HG02870 (cell line): Measurements from ENCODE around the gene C16orf89.
"Not testable (repeated sequence)": the region's sequence is repeated elsewhere in the genome, so short reads cannot be mapped to it uniquely, and the experiment has no call there.

Experiments
- ATAC-seq: cut with Tn5 transposase; IDR thresholded peaks from one replicate; pipeline ENCODE4 v1.9.1; 2021; ENCODE audit warnings: mild to moderate bottlenecking, moderate library complexity; ENCODE audit not compliant: unreplicated experiment

The C16orf89 gene

DNA sequence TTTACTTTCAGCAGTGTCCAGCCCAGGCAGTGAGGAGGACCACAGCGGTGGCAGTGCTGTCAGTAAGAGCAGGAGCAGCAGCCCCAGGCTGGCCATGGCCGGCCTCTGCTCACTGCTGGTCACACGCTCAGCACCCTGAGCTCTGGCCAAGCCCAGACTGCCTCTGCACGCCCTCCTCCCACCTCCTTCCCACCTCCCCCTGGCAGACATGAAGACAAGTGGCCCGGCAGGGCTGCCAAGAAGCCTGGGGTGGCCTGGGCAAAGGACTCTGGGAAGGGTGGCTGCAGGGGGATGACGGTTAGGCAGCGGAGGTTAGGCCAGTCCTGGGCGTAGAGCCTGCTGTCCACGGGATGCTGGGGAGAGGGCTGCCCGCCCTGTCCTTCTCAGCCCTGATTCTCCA is at the start of gene C16orf89:
TSS of gene C16orf89 (minus strand) at position 144 of the 400 bp plus-strand sequence. CDS start at position 96, 48 bp downstream.
- no peak for ATAC-seq

DNA sequence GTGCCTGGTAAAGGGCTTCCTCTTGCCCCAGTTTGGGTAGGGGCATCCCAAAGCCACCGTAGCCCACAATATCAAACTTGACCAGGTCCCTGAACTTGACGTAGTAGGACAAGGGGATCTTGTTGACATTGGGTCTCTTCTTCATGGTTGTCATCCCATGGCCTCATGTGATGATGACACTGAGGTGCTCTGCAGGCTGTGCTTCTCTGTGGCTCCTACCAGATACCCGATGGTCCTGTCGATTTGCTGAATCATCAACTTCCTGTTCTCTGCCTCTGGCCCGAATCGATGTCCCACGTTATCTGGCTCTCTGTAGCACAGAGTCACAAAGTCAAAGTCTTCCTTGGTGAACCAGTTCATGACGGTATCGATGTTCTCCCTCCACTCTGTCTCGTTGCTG is 45.2 kb upstream of the C16orf89 start:
- not testable (repeated sequence) for ATAC-seq

DNA sequence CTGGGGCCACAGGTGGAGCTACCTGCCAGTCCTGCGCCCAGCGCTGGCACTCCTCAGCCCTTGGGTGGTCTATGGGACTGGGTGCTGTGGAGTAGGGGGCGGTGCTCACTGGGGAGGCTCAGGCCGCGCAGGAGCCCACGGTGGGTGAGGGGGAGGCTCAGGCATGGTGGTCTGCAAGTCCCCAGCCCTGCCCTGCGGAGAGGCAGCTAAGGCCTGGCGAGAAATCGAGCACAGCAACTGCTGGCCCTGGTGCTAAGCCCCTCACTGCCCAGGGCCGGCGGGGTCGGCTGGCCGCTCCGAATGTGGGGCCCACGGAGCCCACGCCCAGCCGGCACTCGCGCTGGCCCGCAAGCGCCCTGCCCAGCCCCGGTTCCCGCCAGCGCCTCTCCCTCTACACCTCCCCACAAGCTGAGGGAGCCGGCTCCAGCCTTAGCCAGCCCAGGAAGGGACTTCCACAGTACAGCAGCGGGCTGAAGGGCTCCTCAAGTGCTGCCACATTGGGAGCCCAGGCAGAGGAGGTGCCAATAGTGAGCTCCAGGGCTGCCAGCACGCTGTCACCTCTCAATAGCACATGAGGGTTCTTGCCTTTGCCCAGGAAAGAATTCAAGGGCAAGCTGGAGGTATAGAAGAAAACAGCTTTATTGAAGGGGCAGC is 42.9 kb upstream of the C16orf89 start:
- no peak for ATAC-seq

DNA sequence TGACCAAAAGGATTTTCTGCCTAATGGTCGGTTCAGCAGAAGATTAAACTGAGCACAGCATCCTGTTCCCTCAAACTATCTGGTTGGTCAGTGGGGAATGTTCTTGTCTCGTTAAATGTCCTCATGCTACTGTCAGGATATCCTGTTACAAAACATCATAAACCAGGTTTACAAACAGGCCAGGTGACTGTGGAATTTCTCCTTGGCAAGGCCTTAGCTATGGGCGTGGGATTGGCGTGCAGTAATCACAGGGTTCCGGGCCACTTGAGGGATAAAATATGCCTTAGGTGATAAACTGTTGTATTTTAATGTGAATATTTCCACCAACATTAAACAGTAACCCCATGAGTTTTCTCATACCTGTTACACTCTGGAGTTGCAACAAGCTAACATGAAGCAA is 39.3 kb upstream of the C16orf89 start:
- not testable (repeated sequence) for ATAC-seq

DNA sequence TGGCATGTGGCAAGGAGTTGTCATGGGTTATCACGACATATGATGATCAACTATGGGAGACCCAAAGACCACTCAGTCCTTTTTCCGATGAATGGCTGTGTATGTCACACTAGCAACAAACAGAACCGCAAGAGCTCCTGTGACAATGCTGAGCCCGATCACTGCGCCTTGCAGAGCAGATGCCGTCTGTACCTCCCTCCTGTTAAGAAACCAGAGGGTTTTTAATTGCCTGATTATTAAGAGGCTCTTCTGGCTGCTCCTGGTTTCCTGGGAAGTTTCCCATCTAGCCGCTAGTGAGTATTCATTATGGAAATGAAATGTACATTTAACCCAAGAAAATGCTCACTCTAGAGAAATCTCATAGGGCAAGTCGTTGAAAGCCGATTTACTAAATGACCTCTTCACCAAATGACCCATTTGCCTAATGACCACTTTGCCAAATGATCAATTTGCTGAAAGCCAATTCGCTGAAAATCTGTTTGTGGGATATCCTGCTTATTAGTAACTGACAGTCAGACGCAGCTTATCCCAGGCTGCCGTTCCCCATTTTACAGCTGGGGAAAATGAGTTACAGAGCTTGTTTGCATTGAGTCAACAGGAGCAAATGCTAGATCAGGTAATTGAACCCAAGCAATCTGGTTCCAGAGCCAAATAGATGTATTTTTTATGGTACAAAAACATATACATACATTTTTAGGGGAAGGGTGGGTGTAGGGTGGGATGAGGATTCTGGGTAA is 37.7 kb upstream of the C16orf89 start:
- not testable (repeated sequence) for ATAC-seq

DNA sequence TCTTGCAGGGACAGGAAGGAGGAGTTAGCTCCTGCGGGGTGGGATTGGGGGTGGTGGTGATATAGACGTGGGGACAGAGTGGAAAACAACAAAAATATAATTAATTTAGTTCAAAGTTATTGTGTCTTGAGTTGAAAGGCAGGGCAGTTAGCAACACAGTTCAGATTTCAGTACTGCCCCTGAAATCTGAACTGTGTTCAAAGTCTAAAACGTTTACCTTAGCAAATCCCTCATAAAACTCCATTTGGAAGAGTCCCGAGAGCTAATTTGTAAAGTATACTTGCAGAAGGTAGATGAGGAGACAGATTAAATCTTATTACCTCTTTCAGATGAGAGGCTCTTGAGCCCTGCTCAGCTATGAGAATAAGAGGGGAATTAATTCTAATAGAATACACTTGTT is 33.4 kb upstream of the C16orf89 start:
- ATAC-seq: not testable (repeated sequence)

DNA sequence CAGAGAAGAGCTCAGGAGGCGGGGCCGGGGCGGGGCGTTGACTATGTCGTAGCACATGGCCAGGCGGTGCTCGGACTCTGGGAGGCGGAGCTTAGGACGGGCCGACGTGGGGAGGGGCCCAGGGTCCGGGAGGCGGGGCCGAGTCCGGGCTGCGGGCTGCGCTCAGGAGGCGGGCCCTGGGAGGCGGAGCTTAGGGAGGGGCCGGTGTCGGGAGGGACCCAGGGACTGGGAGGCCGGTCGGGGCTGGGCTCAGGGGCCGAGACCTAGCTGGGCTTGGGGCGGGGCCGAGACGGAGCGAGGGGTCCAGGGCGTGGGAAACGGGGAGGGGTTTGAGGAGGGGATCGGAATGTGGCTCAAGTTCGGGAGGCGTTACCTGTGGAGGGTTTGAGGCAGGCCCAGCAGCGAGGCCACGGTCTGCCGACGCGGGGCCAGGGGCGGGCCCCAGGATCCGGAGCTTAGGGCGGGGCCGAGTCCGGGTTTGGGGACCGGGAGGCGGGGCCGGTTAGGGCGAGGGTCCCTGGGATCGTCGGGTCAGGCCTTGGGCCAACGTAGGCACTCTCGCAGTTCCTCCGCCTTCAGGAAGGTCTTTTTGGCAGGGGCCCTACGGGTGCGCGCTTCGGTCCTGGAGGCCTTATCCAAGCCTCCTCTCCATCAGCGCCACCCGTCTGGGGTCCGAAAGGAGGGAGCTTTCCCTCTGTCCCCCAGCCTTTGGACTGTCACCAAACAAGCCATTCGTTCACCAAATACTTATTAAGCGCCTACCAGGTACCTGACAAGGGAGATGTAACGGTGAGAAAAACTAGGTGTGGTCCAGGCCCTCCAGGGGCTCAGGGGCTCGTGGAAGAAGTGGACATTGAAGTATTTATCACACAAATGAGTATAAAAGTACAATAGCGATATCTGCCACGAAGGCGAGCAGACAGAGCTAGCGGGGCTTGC is 32.7 kb upstream of the C16orf89 start:
- ATAC-seq: not testable (repeated sequence)

- ATAC-seq: peak; percentile 95
Observed at GRCh38 chr16:5097470-5098220, 31.9 kb upstream of the C16orf89 start, which contains the start of gene EEF2KMT. TSS of gene EEF2KMT (minus strand) at chr16:5097795. CDS start at chr16:5097739, 56 bp downstream.

GRCh38 chr16:5097061-5097469 is 31.3 kb upstream of the C16orf89 start:
- not testable (repeated sequence) for ATAC-seq

DNA sequence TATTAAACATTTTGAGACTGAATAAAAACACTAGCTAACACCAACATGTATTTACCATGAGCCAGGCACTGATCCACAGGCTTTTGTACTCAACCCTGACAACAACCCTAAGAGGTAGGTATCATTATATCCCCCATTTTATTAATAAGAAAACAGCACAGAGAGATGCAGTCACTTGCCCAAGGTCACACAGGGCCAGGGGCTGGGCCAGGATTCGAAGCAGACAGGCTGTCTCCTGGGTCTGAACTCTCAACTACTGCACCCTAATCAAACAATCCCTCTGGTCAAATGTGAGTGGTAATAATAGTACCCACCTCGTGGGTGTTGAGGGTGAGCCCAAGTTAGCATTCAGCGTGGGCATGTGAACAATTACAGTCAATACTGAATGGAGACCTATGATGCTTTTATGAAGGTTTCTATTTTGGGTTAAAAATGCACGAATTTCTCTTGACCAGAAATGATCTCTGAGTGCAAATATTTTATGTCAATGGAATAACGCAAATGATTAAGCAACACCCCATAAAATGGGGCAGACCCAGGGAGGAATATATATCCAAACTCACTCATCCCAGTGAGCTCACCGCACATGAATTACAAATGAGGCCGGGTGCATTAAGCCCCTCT is 30.8 kb upstream of the C16orf89 start:
- not testable (repeated sequence) for ATAC-seq

- ATAC-seq: not testable (repeated sequence)
Observed at GRCh38 chr16:5095145-5095830, 29.5 kb upstream of the C16orf89 start.

DNA sequence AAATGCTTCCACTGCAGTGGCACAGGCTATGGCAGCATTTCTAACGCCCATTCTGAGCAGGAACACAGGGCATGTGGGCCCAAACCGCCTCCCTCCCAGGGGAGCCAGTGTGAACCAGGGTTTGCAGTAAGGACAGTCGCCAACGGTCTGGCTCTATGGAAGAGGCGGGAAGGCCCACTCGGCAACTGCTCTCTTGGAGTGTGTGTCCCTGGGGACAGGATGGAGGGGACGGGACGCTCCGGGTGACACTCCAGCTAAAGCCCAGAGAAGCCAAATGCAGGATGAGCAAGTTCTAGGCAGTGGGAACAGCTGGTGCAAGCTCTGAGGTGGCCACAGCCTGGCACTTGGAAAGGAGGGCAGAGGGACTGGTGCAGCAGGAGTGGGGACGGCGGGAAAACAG is 28.0 kb upstream of the C16orf89 start:
- ATAC-seq: not testable (repeated sequence)

GRCh38 chr16:5093081-5093480 is 27.3 kb upstream of the C16orf89 start:
- ATAC-seq: not testable (repeated sequence)

DNA sequence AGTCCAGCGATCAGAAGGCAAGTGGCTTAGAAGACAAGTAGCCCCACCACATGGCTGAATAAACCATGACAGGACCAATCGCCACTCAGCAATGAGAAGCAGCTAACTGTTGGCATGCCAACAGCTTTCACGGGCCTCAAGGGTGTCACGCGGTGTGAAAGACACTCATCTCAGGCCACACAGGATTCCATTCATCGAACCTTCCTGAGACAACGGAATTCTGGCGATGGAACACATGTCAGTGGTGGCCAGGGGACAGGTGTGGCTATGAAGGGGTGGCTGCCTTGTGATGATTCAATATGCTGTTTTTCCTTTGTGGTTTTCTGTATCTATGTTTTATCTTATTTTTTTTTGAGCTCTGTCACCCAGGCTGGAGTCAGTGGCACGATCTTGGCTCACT is 24.8 kb upstream of the C16orf89 start:
- not testable (repeated sequence) for ATAC-seq

DNA sequence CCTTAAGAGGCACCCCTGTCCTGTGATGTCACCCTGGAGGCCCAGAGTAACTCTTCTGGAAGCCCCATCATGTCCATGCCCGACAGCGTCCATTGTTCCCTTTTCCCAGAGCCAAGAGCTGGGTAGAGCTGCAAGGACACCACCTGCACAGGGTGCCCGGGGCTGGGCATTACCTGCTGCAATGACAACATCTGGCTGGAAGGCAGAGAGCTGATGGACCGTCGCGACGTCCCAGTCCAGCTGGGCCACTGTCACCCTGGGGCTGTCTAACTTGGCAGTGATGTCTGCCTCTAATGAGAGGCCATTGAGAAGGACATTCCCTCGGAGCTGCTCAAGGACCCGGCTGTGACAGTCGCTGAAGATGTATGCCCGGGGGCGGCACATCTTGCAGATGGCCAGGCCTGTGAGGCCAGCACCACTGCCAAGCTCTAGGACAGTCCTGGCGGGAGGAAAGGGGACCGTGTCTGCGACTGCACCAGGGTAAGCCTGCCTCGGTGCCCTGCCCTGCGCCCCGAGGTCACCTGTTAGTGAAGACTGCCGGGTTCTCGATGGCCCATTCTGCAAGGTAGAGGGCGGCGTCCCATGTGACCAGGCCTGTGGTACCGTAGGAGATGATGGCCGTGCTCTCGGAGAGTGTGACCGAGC is 24.3 kb upstream of the C16orf89 start:
- not testable (repeated sequence) for ATAC-seq

DNA sequence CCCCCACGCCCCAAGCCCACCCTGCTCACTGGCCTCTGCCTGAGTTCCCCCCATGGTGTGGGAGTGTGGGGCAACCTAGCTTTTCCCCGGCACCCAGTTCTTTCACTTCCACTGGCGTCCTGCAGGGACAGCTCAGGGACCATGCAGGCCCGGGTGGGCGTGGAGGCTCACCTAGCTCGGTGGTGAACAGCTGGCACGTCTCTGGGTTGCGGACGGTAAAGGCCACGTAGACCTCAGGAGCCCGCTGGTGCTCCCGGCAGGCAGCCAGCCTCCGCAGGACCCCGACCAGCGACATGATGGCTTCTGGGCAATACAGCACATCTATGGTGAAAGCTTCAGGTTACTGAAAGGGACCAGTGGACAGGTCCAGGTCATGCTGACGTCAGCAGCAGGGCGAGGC is 23.2 kb upstream of the C16orf89 start:
- ATAC-seq: not testable (repeated sequence)

DNA sequence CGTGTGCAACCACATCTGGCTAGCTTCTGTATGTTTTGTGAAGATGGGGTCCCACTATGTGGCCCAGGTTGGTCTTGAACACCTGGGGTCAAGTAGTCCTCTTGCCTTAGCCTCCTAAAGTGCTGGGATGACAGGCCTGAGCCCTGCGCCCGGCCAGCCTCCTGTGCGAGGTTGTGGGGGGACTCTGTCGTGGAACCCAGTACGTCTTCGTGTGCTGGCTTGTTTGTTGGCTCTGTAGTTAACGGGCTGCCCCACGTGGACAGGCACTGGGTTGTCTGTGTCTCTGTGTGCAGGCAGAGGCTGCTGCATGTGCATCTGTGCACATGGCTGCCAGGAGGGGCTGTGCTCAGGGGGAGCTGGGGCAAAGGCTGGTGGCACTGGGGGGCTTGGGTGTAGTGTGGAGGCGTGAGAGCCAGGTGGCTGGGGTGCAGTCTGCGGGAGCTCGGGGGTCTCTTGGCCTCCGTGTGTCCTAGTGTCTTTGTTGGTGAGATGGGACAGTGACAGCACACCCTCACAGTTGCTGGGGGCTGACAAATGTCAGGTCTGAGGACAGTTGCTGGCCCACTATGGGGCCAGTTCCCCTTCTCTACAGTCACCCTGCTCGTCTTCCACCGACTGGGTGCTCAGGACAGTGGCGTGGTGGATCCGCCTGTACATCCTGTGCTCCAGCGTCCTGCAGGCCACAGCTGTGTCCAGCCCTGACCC is 22.5 kb upstream of the C16orf89 start:
- not testable (repeated sequence) for ATAC-seq

- not testable (repeated sequence) for ATAC-seq
Observed at GRCh38 chr16:5085716-5086115, 20.0 kb upstream of the C16orf89 start.
